KG1 (cell line): ENCODE data around the gene ZFYVE9.

ENCODE experiments used
- DNase-seq: peaks from one replicate; lab custom pipeline; 2025; lab: John Stamatoyannopoulos, UW

The ZFYVE9 gene

DNA sequence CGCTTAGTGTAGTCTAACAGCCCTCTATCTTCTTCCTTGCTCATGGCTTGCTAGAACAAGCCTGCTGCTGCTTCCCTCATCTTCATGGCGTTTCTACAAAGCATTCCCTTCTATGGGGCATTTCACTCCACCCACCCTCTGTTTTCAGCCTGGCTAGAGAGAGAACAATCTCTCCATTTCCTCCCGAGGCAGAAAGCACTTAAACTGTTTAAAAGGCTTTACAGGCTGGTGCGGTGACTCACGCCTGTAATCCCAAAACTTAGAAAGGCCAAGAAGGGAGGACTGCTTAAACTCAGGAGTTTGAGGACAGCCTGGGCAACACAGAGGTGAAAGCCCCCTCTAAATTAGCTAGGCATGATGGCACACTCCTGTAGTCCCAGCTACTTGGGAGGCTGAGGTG is 244.6 kb downstream of the ZFYVE9 start:
- DNase-seq, result no peak

DNA sequence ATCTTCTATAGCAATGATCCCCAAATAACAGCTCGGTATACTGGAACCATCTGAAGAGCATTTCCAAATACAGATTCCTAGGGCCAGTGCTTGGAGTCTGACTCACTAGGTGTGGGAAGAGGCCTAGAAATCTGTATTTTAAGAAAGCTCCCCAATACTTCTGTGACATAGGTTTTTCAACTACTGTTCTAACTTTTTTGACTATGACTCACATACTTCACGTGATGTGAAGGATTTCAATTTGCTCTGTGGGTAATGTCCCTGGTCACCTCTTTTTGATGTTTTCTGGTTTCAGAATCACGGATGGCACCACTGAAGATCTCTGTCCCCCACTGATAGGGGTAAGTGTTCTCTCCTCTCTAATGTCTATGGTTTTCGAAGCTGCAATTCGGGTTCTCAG is 251.3 kb downstream of the ZFYVE9 start:
- no peak for DNase-seq
